GM10248 (cell line): ENCODE measurements around the gene KLHDC4.
"Not testable (repeated sequence)": the region's sequence is repeated elsewhere in the genome, so short reads cannot be mapped to it uniquely, and the experiment has no call there.

Experiments used
- CTCF ChIA-PET: fragments of 300-600 bp; sonication (Branson Sonifier 250); formaldehyde crosslinking; extraction: SDS; loops from one replicate; lab custom pipeline; 2021; ENCODE audit warnings: antibody characterized with exemption; lab: Yijun Ruan, JAX
- POLR2A ChIA-PET: fragments of 350-650 bp; sonication (Branson Sonifier 250); formaldehyde crosslinking; extraction: SDS; loops from one replicate; lab custom pipeline; 2020; ENCODE audit warnings: antibody characterized with exemption; lab: Yijun Ruan, JAX
- DNase-seq: peaks from one replicate; pipeline ENCODE4 v3.0.0; 2012; ENCODE audit errors: extremely low spot score
- TF ChIP-seq, protein P1 (sequence below): IDR thresholded peaks from 2 replicates; pipeline ENCODE4 v1.5.1; 2012; ENCODE audit warnings: mild to moderate bottlenecking, low read depth; ENCODE audit errors: extremely low read depth, missing control alignments, control extremely low read depth

Gene KLHDC4

GRCh38 chr16:87684711-87685404, 80.9 kb downstream of the KLHDC4 start:
- ChIA-PET POLR2A (no interaction called here), CTCF (no interaction called here)
- TF ChIP-seq, protein P1, sequence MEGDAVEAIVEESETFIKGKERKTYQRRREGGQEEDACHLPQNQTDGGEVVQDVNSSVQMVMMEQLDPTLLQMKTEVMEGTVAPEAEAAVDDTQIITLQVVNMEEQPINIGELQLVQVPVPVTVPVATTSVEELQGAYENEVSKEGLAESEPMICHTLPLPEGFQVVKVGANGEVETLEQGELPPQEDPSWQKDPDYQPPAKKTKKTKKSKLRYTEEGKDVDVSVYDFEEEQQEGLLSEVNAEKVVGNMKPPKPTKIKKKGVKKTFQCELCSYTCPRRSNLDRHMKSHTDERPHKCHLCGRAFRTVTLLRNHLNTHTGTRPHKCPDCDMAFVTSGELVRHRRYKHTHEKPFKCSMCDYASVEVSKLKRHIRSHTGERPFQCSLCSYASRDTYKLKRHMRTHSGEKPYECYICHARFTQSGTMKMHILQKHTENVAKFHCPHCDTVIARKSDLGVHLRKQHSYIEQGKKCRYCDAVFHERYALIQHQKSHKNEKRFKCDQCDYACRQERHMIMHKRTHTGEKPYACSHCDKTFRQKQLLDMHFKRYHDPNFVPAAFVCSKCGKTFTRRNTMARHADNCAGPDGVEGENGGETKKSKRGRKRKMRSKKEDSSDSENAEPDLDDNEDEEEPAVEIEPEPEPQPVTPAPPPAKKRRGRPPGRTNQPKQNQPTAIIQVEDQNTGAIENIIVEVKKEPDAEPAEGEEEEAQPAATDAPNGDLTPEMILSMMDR = no peak
- DNase-seq = no peak

GRCh38 chr16:87684106-87684677, 81.6 kb downstream of the KLHDC4 start:
- TF ChIP-seq, protein P1 = no peak
- CTCF ChIA-PET = no interaction called here
- no peak for DNase-seq
- POLR2A ChIA-PET = no interaction called here

DNA sequence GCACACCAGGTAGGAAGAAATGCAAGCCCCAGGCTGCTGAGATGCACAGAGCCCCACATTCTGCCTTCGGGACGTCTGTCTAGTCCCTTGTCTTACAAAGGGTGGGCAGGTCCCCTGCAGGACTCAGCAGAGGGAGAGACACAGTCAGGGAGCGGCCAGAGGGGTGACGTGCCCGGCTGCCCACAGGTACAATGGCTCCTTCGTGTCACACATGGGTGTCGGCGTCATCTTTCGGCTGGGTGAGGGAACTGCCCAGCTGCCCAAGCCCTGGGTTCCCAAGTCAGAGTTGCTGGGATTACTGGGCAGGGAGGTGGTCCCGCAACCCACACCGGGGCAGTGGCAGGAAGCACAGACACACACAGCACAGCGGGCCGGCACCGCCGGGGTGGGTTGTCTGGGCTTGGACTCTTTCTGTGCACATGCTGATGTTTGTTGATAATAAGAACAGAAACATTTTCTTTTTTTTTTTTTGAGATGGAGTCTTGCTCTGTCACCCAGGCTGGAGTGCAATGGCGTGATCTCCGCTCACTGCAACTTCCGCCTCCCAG, 82.9 kb downstream of the KLHDC4 start:
- DNase-seq = no peak
- CTCF ChIA-PET = no interaction called here
- POLR2A ChIA-PET = no interaction called here
- TF ChIP-seq, protein P1 = no peak

DNA sequence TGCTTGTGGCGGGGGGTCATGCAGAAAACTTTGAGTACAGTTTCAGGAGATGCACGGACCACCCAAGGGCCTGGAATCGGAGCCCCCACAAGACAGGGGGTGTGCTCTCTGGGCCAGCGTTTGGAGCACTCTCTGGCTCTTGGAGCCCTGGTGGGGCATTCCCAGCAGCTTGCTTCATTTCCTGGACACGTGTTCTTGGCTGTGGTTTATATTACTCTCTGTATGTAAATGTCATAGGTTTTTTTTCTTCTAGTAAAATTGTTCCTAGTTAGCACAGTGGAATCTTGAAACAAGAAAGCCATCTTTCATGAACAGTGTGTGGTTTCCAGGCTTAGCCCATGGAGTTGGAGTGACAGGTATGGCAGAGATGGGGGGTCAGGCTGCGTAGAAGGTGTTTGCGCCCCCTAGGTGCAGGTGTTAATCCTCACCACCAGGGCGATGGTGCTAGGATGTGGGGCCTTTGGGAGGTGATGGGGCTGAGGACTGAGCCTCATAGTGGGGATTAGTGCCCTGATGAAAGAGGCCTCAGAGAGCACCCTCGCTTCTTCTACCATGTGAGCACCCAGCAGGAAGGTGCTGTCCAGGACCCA, 83.7 kb downstream of the KLHDC4 start:
- ChIA-PET POLR2A (interaction anchor here (0.6 kb wide), 1 partner anchor 1276 kb away, joined by 3 read pairs; no protein-coding TSS in a partner anchor), CTCF (interaction anchor here (0.8 to 1.0 kb wide), 3 partner anchors 13 to 23 kb away, joined by 3 to 5 read pairs (median 3); no protein-coding TSS in a partner anchor)
- TF ChIP-seq, protein P1 = no peak
- DNase-seq = no peak

DNA sequence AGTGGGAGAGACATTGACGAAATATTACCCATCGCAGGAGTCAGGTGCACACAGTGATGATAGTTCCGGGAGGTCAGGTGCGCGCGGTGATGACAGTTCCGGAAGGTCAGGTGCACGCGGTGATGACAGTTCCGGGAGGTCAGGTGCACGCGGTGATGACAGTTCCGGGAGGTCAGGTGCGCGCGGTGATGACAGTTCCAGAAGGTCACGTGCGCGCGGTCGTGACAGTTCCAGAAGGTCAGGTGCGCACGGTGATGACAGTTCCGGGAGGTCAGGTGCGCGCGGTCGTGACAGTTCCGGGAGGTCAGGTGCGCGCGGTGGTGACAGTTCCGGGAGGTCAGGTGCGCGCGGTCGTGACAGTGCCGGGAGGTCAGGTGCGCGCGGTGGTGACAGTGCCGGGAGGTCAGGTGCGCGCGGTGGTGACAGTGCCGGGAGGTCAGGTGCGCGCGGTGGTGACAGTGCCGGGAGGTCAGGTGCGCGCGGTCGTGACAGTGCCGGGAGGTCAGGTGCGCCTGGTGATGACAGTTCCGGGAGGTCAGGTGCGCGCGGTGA, 84.7 kb downstream of the KLHDC4 start:
- CTCF ChIA-PET = interaction anchor here (0.9 to 1.0 kb wide), 2 partner anchors 14 to 22 kb away, joined by 3 to 5 read pairs; no protein-coding TSS in a partner anchor
- DNase-seq, POLR2A ChIA-PET: not testable (repeated sequence)

DNA sequence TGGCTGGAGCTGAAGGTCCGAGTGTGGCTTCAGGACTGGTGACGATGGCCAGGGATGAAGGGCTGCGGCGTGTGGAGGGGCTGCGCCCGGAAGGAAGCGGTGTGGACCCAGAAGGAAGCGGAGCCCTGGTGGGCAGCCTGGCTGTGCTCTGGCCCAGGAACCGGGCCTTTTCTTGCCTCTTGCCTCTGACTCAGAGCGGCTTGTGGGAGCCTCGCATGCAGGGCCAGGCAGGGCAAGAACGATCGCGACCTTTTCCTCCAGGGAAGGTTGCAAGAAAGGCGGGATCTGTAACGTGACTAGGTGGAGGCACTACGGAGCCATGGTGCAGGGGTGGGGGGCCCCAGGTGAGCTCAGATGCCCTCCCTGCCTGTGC, 85.5 kb downstream of the KLHDC4 start:
- TF ChIP-seq, protein P1 = no peak
- CTCF ChIA-PET = no interaction called here

More for the DNA sequence above, 85.5 kb downstream of the KLHDC4 start:
- POLR2A ChIA-PET = no interaction called here
- no peak for DNase-seq
